ENCODE results near the gene TMEM203.

The TMEM203 gene

GRCh38 chr9:137169896-137170358, 35.5 kb downstream of the TMEM203 start, which contains the start of gene LRRC26:
Gene LRRC26, minus strand, starts transcription at chr9:137170051. Its CDS starts 108 bp downstream, at chr9:137169943.
- in situ Hi-C loops (cut with HindIII; ENCODE audit: low sequenced_read_pairs): loop anchor here (5.0 to 25.0 kb wide), 6 partner anchors 33 to 358 kb away; partner anchors contain the start of genes ABCA2, C8G, FBXW5 and GRIN1

- in situ Hi-C loops (cut with HindIII; ENCODE audit: low sequenced_read_pairs): loop anchor here (5.0 to 25.0 kb wide), 4 partner anchors 53 to 357 kb away; partner anchors contain the start of genes ABCA2, C8G, FBXW5 and RABL6
These were observed 36.3 kb downstream of the TMEM203 start for GRCh38 chr9:137168904-137169856.

- in situ Hi-C loops (cut with HindIII; ENCODE audit: low sequenced_read_pairs): loop anchor here (5.0 to 25.0 kb wide), 4 partner anchors 54 to 356 kb away; partner anchors contain the start of genes ABCA2, C8G, FBXW5 and RABL6
These were observed 36.9 kb downstream of the TMEM203 start for GRCh38 chr9:137168573-137168903.

GRCh38 chr9:137167747-137168572, 37.5 kb downstream of the TMEM203 start:
- in situ Hi-C loops (cut with HindIII; ENCODE audit: low sequenced_read_pairs): loop anchor here (5.0 to 25.0 kb wide), 4 partner anchors 54 to 356 kb away; partner anchors contain the start of genes ABCA2, C8G, FBXW5 and RABL6

GRCh38 chr9:137167277-137167746, 38.1 kb downstream of the TMEM203 start:
- in situ Hi-C loops (cut with HindIII; ENCODE audit: low sequenced_read_pairs): loop anchor here (5.0 to 25.0 kb wide), 4 partner anchors 55 to 355 kb away; partner anchors contain the start of genes ABCA2, C8G, FBXW5 and RABL6

- in situ Hi-C loops (cut with HindIII; ENCODE audit: low sequenced_read_pairs): loop anchor here (5.0 to 25.0 kb wide), 4 partner anchors 56 to 354 kb away; partner anchors contain the start of genes ABCA2, C8G, FBXW5 and RABL6
These were observed 38.8 kb downstream of the TMEM203 start for GRCh38 chr9:137166380-137167229.

- in situ Hi-C loops (cut with HindIII; ENCODE audit: low sequenced_read_pairs): loop anchor here (5.0 to 25.0 kb wide), 4 partner anchors 57 to 353 kb away; partner anchors contain the start of genes ABCA2, C8G, FBXW5 and RABL6
These were observed 40.1 kb downstream of the TMEM203 start for GRCh38 chr9:137165250-137165836.

- in situ Hi-C loops (cut with HindIII; ENCODE audit: low sequenced_read_pairs): loop anchor here (5.0 to 25.0 kb wide), 4 partner anchors 58 to 352 kb away; partner anchors contain the start of genes ABCA2, C8G, FBXW5 and RABL6
These were observed 40.8 kb downstream of the TMEM203 start for GRCh38 chr9:137164370-137165249.

- in situ Hi-C loops (cut with HindIII; ENCODE audit: low sequenced_read_pairs): loop anchor here (25.0 kb wide), 2 partner anchors 227 to 352 kb away; partner anchors contain the start of genes C8G, FBXW5 and RABL6
These were observed 41.6 kb downstream of the TMEM203 start for GRCh38 chr9:137163805-137164204.

- in situ Hi-C loops (cut with HindIII; ENCODE audit: low sequenced_read_pairs): loop anchor here (25.0 kb wide), 2 partner anchors 226 to 351 kb away; partner anchors contain the start of genes C8G, FBXW5 and RABL6
These were observed 42.1 kb downstream of the TMEM203 start for GRCh38 chr9:137163365-137163715.

- in situ Hi-C loops (cut with HindIII; ENCODE audit: low sequenced_read_pairs): loop anchor here (25.0 kb wide), 2 partner anchors 225 to 350 kb away; partner anchors contain the start of genes C8G, FBXW5 and RABL6
These were observed 42.7 kb downstream of the TMEM203 start for GRCh38 chr9:137162505-137163364.

- in situ Hi-C loops (cut with HindIII; ENCODE audit: low sequenced_read_pairs): loop anchor here (25.0 kb wide), 2 partner anchors 225 to 350 kb away; partner anchors contain the start of genes C8G, FBXW5 and RABL6
These were observed 43.6 kb downstream of the TMEM203 start for GRCh38 chr9:137161558-137162486.

GRCh38 chr9:137160716-137161557, 44.5 kb downstream of the TMEM203 start:
- in situ Hi-C loops (cut with HindIII; ENCODE audit: low sequenced_read_pairs): loop anchor here (25.0 kb wide), 2 partner anchors 224 to 349 kb away; partner anchors contain the start of genes C8G, FBXW5 and RABL6

GRCh38 chr9:137160054-137160425, 45.4 kb downstream of the TMEM203 start:
- in situ Hi-C loops (cut with HindIII; ENCODE audit: low sequenced_read_pairs): loop anchor here (25.0 kb wide), 2 partner anchors 223 to 348 kb away; partner anchors contain the start of genes C8G, FBXW5 and RABL6

Measured in endothelial cell of hepatic sinusoid (primary cell).